Activated CD4-positive, alpha-beta T cell treated with anti-CD3 and anti-CD28 coated beads for 48 hours (primary cell): Measurements from ENCODE around the gene C19orf12.

ENCODE experiments used
- DNase-seq: peaks from one replicate; pipeline ENCODE4 v3.0.0-alpha.2; 2020

C19orf12 gene

DNA sequence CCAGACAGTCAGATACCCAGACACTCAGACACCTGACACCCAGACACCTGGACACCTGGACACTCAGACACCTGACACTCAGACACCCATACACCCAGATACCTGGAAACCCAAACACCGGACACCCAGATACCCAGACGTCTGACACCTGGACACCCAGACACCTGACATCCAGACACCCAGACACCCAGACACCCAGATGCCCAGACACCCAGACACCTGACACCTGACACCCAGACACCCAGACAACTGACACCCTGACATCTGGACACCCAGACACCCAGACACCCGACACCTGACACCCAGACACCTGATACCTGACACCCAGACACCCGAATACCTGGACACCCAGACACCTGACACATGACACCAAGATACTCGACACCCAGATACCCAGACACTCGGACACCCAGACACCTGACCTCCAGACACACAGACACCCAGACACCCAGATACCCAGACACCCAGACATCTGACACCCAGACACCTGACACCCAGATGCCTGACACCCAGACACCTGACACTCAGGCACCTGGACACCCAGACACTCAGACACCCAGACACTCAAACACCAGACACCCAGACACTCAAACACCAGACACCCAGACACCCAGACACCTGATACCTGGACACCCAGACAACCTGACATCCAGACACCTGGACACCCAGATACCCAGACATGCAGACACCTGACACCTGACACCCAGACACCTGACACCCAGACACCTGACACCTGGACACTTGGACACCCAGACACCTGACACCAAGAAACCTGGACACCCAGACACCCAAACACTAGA, 19.1 kb downstream of the C19orf12 start:
- no peak for DNase-seq

DNA sequence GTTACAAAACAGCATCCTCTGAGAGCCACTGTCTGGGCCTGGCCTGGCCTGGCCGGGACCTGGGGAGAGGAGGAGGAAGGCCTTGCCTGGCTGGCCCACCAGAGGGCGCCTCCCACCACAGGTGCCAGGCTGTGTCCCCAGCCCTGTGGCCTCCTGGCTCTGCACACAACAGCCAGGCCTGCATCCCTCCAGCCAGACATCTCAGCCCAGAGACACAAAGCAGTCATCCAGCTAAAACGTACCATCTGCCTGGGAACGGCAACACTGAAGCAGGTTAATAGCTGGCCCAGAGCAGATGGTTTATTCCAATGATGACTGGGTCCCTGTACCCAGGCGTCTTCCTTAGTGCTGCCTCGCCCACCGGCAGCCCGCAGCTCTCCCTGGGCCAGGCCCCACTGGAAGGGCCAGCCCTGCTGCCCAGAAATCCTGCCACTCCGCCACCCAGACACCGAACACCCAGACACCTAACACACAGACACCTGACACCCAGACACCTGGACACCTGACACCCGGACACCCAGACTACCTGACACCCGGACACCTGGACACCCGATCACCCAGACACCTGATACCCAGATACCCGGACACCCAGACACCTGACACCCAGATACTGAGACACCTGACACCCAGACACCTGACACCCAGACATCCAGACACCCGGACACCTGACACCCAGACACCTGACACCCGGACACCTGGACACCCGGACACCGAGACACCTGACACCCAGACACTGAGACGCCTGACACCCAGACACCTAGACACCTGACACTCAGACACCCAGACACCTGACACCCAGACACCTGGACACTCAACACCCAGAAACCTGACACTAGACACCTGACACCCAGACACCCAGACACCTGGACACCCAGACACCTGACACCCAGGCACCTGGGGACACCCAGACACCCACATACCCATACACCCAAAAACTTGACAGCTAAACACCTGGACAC, 20.1 kb downstream of the C19orf12 start:
- peak; percentile 89 for DNase-seq

DNA sequence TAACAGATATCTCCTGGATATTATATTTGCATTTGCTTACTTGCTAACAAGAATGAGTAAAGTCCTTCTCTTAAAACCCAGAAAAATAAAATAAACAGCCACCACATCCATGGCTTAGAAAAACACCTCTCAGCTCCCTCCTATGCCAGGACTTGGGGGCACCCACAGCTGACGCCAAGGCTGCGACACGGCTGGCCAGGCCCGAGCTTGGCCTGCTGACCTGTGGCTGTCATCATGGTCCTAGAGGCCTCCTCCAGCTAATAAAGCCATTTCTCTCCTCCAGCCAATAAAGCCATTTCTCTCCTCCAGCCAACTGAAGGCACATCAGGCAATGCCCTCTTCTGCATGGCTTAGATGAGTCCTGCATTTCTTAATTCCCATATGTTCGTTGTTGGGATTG, 20.9 kb downstream of the C19orf12 start:
- DNase-seq, result no peak

DNA sequence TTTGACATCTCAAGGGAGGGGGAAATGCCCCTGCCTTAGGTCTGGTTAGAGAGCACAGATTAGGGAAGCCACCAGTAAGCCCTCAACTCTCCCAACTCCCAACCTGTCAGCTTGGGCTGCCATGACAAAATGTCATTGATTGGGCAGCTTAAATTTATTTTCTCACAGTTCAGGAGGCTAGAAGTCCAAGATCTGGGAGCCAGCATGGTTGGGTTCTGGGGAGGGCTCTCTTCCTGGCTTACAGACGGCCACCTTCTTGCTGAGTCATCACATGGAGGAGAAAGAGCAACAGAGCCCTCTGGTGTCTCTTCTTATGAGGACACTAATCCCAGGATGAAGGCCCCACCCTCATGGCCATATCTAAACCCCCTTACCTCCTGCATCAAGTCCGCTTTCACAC, 24.2 kb downstream of the C19orf12 start:
- DNase-seq, result peak; percentile 66

DNA sequence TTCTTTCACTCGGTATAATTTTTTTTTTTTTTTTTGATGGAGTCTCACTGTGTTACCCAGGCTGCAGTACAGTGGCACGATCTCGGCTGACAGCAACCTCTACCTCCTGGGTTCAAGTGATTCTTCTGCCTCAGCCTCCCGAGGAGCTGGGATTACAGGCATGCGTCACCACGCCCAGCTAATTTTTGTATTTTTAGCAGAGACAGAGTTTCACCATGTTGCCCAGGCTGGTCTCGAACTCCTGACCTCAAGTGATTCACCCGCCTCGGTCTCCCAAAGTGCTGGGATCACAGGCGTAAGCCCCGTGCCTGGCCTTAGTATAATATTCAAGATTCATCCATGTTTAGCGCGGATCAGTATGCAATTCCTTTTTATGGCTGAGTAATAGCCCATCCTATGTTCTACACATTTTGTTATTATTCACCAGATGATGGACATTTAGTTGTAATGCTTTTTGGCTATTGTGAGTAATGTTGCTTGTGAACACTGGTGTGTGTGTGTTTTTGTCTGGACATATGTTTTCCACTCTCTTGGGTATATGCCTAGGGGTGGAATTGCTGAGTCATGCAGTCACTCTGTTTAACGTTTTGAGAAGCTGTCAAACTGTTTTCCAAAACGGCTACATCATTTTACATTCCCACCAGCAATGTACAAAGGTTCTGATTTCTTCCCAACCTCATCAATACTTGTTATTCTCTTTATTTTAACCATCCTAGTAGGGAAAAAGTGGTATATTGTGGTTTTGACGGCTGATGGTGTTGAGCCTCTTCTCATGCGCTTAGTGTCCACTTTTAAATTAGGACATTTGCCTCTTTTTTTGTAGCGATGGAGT, 26.9 kb downstream of the C19orf12 start:
- no peak for DNase-seq

DNA sequence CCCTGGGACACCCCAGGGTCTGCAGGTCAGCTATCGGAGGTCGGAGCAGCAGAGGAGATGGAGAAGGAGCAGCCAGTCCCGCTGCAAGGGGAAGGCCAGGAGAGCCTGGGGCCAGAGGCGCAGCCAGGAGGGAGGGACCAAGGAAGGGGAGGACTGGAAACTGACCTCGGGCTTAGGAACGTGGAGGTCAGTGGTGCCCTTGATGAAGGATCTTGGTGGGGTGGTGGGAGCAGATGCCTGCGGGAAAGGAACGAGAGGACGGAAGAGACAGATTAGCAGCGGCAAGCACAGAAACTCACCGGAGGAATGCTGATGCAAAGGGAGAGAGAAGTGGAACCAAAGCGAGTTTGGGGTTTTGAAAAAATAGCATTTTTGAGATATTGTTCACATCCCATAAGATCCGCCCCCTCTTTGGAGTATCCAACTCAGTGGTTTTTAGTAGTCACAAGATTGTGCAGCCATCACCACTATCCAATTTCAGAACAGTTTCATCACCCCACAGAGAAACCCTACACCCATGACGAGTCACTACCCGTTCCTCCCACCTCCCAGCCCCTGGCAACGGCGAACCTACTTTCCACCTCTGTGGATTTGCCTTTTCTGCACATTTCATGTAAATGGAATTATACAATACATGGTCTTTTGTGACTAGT, 27.7 kb downstream of the C19orf12 start:
- peak; percentile 82 for DNase-seq

DNA sequence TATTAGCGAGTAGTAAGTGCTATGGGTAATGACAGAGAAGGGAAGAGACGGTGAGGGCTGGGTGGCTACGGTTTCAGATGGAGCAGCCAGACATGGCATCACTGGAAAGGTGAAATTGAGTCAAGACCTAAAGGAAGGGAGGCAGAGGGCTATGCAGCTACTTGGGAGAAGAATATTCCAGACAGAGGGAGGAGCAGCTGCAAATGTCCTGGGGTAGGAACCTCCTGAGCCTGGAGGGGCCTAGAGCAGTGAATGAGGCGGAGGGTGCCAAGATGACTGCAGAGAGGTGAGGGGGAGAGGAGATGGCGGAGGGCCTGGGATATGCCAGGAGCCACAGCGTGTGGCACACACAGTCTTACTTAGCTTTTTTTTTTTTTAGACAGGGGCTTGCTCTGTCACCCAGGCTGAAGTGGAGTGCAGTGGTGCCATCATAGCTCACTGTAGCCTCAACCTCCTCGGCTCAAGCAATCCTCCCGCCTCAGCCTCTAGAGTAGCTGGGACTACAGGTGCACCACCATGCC, 28.7 kb downstream of the C19orf12 start:
- no peak for DNase-seq

DNA sequence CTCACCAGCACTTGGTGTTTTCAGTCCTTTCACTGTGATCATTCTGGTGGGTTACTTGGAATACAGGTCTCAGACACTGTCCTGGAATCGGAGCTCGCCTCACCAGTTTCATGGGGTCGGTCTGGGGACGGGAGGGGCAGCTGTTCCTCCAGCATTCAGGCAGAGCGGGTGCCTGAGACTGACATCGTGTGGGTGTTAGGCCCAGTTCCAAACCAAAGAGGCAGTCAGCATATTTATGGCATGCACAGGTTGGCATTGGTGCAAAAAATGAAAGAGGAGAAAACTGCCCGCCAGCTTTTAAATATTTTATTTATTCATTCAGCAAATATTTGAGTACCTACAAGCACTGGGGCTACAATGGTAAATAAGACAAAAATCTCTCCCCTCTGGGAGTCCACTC, 29.7 kb downstream of the C19orf12 start:
- DNase-seq, result no peak

DNA sequence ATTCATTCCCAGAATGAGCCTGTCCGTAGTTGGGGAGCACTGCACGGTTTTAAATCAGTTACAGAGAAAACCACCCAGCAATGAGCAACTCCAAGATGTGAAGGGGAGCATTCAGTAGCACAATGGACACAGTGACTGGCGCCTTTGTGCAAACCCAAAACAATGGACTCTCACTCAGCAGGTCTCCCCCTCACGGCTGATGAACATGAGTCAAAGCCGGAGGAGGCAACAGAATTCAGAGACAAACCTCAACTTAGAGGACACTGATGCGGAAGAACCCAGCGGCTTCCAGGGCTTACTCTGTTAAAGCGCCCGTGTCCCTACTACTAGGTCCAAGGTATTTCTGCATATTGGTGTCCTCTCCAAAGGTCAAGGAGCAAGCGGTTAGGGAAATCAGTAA, 32.1 kb downstream of the C19orf12 start:
- DNase-seq, result no peak

DNA sequence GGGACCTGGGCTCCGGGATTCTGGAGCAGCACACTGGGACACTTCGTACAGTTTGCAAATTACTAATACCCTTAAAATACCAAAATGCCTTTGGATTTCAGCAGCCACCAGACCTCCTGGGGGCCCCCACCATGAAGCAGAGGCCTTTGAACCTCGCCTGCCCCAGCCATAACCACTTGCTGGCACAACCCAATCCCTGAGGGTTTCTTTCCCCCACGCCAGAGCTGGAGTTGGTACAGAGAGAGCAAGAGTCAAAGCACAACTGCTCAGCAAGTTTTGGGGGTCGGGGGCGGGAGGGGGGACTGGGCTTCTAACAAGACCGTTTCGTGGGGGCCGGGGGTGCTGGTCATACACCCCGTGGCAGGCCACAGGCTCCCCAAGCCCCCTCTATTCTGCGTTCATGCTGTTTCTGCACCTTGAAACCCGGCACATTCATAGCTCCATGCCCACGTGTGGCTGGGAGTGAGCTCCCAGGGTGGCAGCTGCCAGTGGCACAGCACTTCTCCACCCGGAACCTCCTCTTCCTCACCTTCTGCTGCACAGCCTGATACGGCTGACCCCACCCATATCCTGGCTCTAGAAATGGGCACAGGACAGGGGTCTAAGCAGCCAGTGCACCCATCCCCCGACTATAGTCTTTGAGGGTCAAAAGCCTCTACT, 32.7 kb downstream of the C19orf12 start:
- no peak for DNase-seq

DNA sequence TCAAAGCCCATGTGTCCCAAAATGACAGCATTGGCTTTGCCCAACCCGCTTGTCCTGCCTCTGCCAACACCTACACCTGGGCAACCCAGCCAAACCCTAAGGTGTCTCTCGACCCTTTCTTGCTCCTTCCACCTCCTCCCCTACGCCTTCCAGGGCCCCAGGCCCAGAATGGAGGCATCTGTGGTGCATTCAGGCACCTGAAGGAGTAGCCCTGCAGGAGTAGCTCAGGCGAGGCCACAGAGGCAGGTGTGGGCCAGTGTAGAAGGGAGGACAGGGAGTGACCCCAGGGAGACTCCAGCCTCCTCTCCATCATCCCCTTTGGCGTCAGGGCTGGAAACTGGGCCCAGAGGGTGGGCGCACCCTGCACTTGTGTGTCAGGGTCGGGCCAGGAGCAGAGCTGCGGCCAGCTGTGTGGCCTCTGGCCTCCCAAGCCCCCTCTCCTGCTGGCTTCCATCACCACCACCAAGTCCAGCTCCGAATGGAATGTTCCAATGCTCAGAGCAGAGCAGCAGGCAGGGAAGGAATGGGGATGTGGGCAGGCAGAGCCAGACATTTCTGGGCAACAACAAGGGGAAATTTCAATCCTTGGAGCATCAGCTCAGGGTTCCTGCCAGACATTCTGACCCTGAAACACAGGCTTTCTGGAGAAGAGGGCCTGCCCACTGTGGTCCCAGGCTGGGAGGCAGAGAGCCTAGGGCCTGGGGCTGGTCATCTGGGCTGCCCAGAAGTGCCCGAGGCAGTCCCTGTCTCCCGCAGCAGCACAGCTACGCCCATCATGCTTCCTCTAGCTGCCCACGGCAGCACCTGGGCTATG, 33.4 kb downstream of the C19orf12 start:
- DNase-seq, result no peak

DNA sequence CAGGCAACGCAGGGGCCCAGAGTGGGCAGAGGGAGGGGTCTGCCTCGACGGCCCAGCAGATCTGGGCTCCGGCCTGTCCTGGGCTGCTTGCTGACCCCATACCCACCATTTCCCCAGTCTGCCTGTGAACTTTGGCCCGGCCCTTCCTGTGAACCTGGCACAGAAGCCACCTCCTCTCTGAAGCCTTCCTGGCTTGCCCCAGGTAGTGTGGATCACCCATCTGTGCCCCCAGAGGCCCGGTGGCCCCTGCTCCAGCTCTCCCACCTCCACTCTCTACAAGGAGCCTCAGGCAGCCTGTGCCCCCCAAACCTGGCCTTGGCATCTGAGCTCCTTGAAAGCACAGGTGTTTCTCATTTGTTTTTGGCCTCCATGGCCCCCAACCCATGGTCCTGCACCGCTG, 34.1 kb downstream of the C19orf12 start:
- no peak for DNase-seq

DNA sequence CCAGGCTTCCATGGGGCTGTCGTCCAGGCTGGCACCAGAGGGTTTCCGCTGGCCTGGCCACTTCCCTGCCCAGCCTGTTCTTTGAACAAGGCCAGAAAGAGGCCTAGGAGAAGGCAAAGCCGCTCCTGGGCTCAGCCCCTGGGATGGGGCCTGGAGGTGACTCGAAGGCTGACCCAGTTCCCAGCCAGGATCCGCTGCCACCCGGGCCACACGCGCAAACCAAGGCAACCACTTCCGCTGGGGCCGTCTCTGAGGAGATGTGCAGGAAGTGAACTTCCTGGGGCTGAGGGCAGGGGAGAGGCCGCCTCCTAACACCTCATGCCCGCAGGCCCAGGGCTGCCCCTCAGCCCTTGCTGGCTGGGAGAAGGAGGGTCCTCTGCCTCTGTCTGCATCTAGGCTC, 34.6 kb downstream of the C19orf12 start:
- DNase-seq, result peak; percentile 89

DNA sequence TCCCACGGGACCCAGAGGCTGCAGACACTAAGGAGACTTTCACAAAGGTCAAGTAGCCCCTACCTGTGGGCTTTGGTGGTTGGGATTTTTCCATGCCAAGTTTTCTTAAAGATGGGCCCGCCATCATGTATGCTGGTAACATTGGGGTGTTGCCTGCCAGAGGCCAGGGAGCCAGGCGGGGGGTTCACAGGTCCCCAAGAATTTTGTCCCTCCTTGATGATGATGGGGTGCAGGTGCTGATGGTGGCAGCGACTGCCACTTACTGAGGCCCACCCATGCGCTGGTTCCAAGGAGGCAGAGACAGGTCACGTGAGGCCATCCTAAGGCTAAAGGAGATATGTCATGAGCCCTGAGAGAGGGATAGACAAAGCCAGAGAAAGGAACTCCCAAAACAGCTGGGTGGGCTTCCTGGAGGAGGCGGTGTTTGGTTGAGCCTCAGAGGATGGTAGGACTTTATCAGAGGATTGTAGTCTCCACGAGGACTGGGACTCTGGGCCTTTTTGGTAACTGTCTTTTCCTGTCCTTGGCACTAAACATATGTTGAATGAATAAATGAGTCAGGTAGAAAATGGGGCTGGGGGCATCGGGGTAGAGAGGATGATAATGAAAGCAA, 35.4 kb downstream of the C19orf12 start:
- DNase-seq, result no peak

DNA sequence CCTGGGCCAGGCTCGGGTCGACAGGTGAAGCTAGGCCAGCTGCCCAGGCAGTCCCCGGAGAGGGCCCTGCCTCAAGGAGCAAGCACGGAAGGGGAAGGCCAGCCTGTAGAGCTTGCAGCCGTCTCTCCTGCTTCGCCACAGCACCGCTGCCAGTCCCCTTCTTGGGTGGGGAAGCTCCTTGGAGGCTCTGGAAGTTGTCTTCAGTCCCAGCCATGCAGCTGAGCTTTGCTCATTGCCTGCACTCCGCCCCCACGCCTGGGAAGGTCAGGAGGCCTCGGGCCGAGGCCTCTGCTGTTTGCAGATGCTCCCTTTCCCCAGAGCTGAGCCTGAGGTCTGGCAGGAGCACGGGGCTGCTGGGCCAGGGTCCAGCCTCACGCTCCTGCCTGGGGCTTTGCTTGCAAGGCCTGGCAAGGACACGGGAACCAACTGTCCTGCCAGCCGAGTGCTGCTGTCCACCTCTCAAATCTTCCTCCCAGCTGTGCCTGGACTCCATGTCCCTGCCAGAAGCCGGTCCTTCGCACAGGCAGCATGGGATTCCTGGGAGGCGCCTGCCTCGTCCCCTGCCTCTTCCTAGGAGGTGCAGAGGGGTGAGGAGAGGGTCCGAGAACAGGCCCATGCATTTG, 36.5 kb downstream of the C19orf12 start:
- no peak for DNase-seq

DNA sequence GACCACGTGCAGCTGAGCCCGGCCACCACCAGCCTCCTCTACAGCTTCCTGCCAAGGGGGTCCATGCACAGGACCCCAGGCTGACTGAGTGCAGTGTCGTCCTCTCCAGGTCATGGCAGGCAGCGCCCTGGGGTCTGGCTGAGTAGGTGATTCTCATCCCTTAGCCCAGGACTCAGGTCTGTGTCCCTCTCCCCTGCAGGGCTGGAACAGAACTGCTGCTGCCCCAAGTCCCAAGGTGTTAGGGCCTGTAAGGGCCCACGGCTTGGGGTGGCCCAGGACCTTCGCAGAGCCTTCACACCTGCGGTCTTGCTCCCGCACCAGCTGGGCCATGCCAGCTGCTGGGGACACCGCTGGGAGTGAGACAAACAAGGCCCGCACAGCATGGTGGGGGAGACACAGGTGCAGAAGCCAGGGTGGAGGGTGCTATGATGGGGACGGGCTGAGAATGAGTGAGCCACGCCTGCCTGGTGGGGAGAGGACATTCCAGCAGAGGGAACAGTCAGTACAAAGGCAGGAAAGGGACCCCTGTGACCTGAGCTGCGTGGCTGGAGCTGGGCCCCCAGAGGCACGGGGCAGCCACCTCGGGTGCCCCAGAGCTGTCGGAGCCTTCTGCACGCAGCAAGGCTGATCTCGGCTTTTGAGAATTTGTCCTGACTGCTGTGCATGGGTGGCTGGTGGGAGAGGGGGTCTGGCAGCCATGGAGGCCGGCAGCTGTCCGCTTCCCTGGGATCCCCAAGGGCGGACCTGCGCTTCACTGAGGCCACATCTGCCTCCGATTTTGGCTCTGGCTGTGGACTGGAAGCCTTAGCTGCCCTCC, 37.9 kb downstream of the C19orf12 start:
- DNase-seq, result no peak

DNA sequence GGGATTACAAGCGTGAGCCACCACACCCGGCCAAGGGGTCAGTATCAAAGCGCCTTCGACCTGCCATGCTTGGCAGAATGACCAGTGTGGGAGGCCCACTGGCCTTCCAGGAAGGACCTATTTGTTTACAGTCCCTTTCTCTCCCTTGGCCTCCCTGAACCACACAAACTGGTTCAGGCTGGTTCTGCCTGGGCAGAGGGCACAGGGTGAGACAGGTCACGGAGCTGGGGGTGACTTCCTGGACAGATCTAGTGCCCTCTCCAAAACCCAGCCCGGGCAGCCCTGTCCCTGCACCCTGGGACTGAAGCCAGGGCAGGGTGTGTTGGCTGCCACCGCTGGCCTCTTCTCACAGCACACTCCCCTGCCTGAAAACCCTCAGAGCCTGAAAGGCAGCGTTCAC, 38.5 kb downstream of the C19orf12 start:
- DNase-seq, result no peak

DNA sequence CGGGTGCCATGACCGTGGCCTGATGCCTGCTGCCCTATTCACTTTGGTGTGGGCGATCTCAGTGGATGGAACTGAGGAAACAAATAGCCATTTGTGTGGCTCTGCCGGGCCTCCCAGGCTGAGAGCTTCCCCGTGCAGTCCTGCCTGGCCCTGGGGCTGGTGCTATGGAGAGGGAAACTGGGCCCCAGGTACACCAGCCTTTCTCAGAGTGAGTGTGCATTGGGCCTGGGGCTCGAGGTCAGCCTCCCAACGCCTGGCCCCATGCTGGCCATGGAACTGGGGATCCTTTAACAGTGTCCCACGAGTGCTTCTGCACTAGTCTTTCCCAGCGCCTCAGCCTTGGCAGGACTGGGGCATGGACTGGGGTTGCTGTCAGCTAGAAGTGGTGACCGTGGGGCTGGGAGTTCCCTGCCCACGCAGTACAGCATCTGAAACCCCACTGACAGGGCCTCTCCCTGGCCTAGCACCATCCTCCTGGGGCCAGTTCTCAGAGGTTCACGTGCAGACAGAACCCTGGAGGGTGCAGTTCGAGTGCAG, 39.3 kb downstream of the C19orf12 start:
- no peak for DNase-seq
